Neuronal stem cell (in vitro differentiated cells): Measurements from ENCODE around the gene COL1A1.

Source experiments
- DNase-seq: peaks from one replicate; pipeline ENCODE4 v3.0.0-alpha.2; 2013; ENCODE audit warnings: low spot score
- H2AFZ ChIP-seq: one replicate; pipeline ENCODE4 v1.6.1; 2013; ENCODE audit warnings: mild to moderate bottlenecking, low read length, inconsistent platforms
- H2AK5ac ChIP-seq: 2 replicates; pipeline ENCODE4 v1.6.1; 2013; ENCODE audit warnings: low read depth, mild to moderate bottlenecking, inconsistent platforms, low read length, moderate library complexity, mixed read lengths
- H2BK120ac ChIP-seq: 2 replicates; pipeline ENCODE4 v1.6.1; 2013; ENCODE audit warnings: low read depth, mild to moderate bottlenecking, inconsistent platforms, low read length, moderate library complexity, mixed read lengths
- H2BK12ac ChIP-seq: one replicate; pipeline ENCODE4 v1.6.1; 2013; ENCODE audit warnings: low read length, inconsistent platforms
- H2BK15ac ChIP-seq: 2 replicates; pipeline ENCODE4 v1.6.1; 2013; ENCODE audit warnings: mild to moderate bottlenecking, low read length, inconsistent platforms, mixed read lengths
- H2BK5ac ChIP-seq: one replicate; pipeline ENCODE4 v1.6.1; 2013; ENCODE audit warnings: inconsistent platforms, mild to moderate bottlenecking, low read length, moderate library complexity
- H3K14ac ChIP-seq: one replicate; pipeline ENCODE4 v1.6.1; 2013; ENCODE audit warnings: low read length, inconsistent platforms
- H3K18ac ChIP-seq: 2 replicates; pipeline ENCODE4 v1.6.1; 2013; ENCODE audit warnings: low read length, inconsistent platforms
- H3K23ac ChIP-seq: 2 replicates; pipeline ENCODE4 v1.6.1; 2013; ENCODE audit warnings: low read depth, mild to moderate bottlenecking, mixed read lengths, low read length, inconsistent platforms; ENCODE audit not compliant: poor library complexity
- H3K27ac ChIP-seq: replicated peaks from 3 replicates; pipeline ENCODE4 v1.5.1; 2013; ENCODE audit warnings: low read length, inconsistent platforms
- H3K27me3 ChIP-seq, 3 experiments: 2 replicates each; pipeline ENCODE4 v1.6.1; 2013; ENCODE audit warnings: low read length in 3 of 3, mild to moderate bottlenecking in 2 of 3, inconsistent platforms in 1 of 3, low read depth in 1 of 3, mixed read lengths in 1 of 3, moderate library complexity in 1 of 3; ENCODE audit not compliant: control insufficient read depth in 3 of 3, insufficient read depth in 3 of 3
- H3K36me3 ChIP-seq, 2 donors: replicated peaks in 1 of 2; 2 replicates each; pipeline ENCODE4 v1.6.1; 2013; ENCODE audit warnings: low read length in 2 of 2; ENCODE audit not compliant: control insufficient read depth in 2 of 2, insufficient read depth in 2 of 2
- H3K4ac ChIP-seq: 2 replicates; pipeline ENCODE4 v1.6.1; 2013; ENCODE audit warnings: inconsistent platforms, mild to moderate bottlenecking, low read length, moderate library complexity
- H3K4me1 ChIP-seq, 2 donors: 1 replicate in 1 of 2; 2 replicates in 1 of 2; pipeline ENCODE4 v1.6.1; 2013; ENCODE audit warnings: low read length in 2 of 2, low read depth in 1 of 2; ENCODE audit not compliant: control insufficient read depth in 2 of 2, insufficient read depth in 1 of 2
- H3K4me2 ChIP-seq: one replicate; pipeline ENCODE4 v1.6.1; 2013; ENCODE audit warnings: mild to moderate bottlenecking, low read length, inconsistent platforms; ENCODE audit not compliant: insufficient read depth, poor library complexity, severe bottlenecking
- H3K4me3 ChIP-seq, 2 donors: 2 replicates each; pipeline ENCODE4 v1.5.1; 2013; ENCODE audit warnings: low read length in 2 of 2, mild to moderate bottlenecking in 2 of 2, inconsistent platforms in 1 of 2, moderate library complexity in 1 of 2
- H3K79me1 ChIP-seq: one replicate; pipeline ENCODE4 v1.6.1; 2013; ENCODE audit warnings: low read depth, mild to moderate bottlenecking, inconsistent platforms, low read length, moderate library complexity
- H3K9ac ChIP-seq: one replicate; pipeline ENCODE4 v1.6.1; 2013; ENCODE audit warnings: mild to moderate bottlenecking, low read depth, low read length, inconsistent platforms; ENCODE audit not compliant: poor library complexity
- H3K9me3 ChIP-seq, 2 donors: replicated peaks in 1 of 2; 2 replicates each; pipeline versions ENCODE3 to v1.6.1; 2013; ENCODE audit warnings: low read length in 2 of 2, mild to moderate bottlenecking in 2 of 2, inconsistent platforms in 1 of 2, low read depth in 1 of 2, mixed read lengths in 1 of 2, moderate library complexity in 1 of 2; ENCODE audit not compliant: control insufficient read depth in 2 of 2, insufficient read depth in 1 of 2
- H4K8ac ChIP-seq: one replicate; pipeline ENCODE4 v1.6.1; 2013; ENCODE audit warnings: low read depth, mild to moderate bottlenecking, inconsistent platforms, low read length, moderate library complexity
- H4K91ac ChIP-seq: one replicate; pipeline ENCODE4 v1.6.1; 2013; ENCODE audit warnings: low read length, low read depth, mild to moderate bottlenecking, inconsistent platforms; ENCODE audit not compliant: poor library complexity
- WGBS, 2 donors: extraction: QIAGEN DNeasy Blood & Tissue Kit; methylation state at CpG; one replicate each; pipeline ENCODE4 v1.1.7; 2013; ENCODE audit warnings: missing lambda C conversion rate in 2 of 2, mixed read lengths in 1 of 2; ENCODE audit not compliant: insufficient read length in 2 of 2, insufficient replicate concordance in 1 of 2; ENCODE audit errors: extremely low coverage in 2 of 2; 5-methylcytosine and 5-hydroxymethylcytosine counted together

Gene COL1A1

GRCh38 chr17:50177476-50177875 is 24.0 kb downstream of the COL1A1 start:
- peak overlapping the region; percentile 84 for H3K14ac ChIP-seq
- no peak overlapping the region for H3K4me2 ChIP-seq
- peaks cover 0 to 7% (median 0%) of the 10 kb centered on the region in 3 experiments for H3K27me3 ChIP-seq
- peak overlapping the region; percentile 98 for H4K91ac ChIP-seq
- peak overlapping the region; percentile 100 for H2BK15ac ChIP-seq
- H3K4me3 ChIP-seq, result no peak overlapping the region
- no CpG with 5 or more reads among the region's 10 CpGs for WGBS, 2 donors
- peaks cover 26 to 34% of the 10 kb centered on the region in 2 donors for H3K4me1 ChIP-seq
- peak overlapping the region; percentile 99 for H3K18ac ChIP-seq
- H2AK5ac ChIP-seq, result peak overlapping the region; percentile 71
- DNase-seq, result no peak
- peak overlapping the region; percentile 52 for H4K8ac ChIP-seq
- H3K9ac ChIP-seq, result peak overlapping the region; percentile 82
- H3K23ac ChIP-seq, result peak overlapping the region; percentile 62
- H3K4ac ChIP-seq, result no peak overlapping the region
- H2BK5ac ChIP-seq, result peak overlapping the region; percentile 83
- peak overlapping the region; percentile 91 for H2AFZ ChIP-seq
- H3K27ac ChIP-seq, result no peak overlapping the region
- H3K9me3 ChIP-seq, result no peaks in the 10 kb centered on the region
- no peaks in the 10 kb centered on the region for H3K36me3 ChIP-seq
- H2BK12ac ChIP-seq, result peak overlapping the region; percentile 100
- peaks cover 4% of the 10 kb centered on the region for H3K79me1 ChIP-seq
- peak overlapping the region; percentile 29 for H2BK120ac ChIP-seq

- Histone ChIP-seq H2BK5ac (peak overlapping the region; percentile 83), H4K91ac (peak overlapping the region; percentile 98), H2AFZ (no peak overlapping the region), H2BK12ac (peak overlapping the region; percentile 100), H2AK5ac (peak overlapping the region; percentile 68), H3K27ac (no peak overlapping the region), H3K9ac (peak overlapping the region; percentile 16), H2BK120ac (peak overlapping the region; percentile 29), H3K4me2 (no peak overlapping the region), H3K4me1 (peaks cover 25 to 34% of the 10 kb centered on the region in 2 donors), H3K4me3 (no peak overlapping the region), H3K79me1 (peaks cover 4% of the 10 kb centered on the region), H3K27me3 (peaks cover 0 to 7% (median 0%) of the 10 kb centered on the region in 3 experiments), H2BK15ac (peak overlapping the region; percentile 100), H3K14ac (peak overlapping the region; percentile 84), H3K4ac (peak overlapping the region; percentile 38), H3K9me3 (no peaks in the 10 kb centered on the region), H4K8ac (peak overlapping the region; percentile 52), H3K23ac (peak overlapping the region; percentile 62), H3K18ac (peak overlapping the region; percentile 95), H3K36me3 (no peaks in the 10 kb centered on the region)
- DNase-seq, result no peak
- no CpG with 5 or more reads among the region's 20 CpGs for WGBS, 2 donors
These were observed 24.7 kb downstream of the COL1A1 start for GRCh38 chr17:50176559-50177357.

- Histone ChIP-seq H3K23ac (peak overlapping the region; percentile 50), H3K36me3 (no peaks in the 10 kb centered on the region), H2BK15ac (peak overlapping the region; percentile 86), H3K4me1 (peaks cover 16 to 29% of the 10 kb centered on the region in 2 donors), H3K79me1 (peaks cover 2% of the 10 kb centered on the region), H2AFZ (no peak overlapping the region), H3K18ac (peak overlapping the region; percentile 68), H2BK5ac (peak overlapping the region; percentile 78), H4K91ac (peak overlapping the region; percentile 76), H3K9ac (no peak overlapping the region), H3K4ac (no peak overlapping the region), H4K8ac (no peak overlapping the region), H3K4me2 (no peak overlapping the region), H3K27ac (no peak overlapping the region), H2AK5ac (peak overlapping the region; percentile 79), H2BK120ac (no peak overlapping the region), H3K27me3 (no peaks in the 10 kb centered on the region), H3K14ac (peak overlapping the region; percentile 83), H3K9me3 (no peaks in the 10 kb centered on the region), H3K4me3 (no peak overlapping the region), H2BK12ac (peak overlapping the region; percentile 93)
- DNase-seq, result no peak
- WGBS, 2 donors, result no CpG with 5 or more reads among the region's 16 CpGs
These were observed 26.2 kb downstream of the COL1A1 start for GRCh38 chr17:50175035-50175807.

GRCh38 chr17:50174444-50174843 is 27.0 kb downstream of the COL1A1 start:
- H2BK15ac ChIP-seq, result no peak overlapping the region
- WGBS, 2 donors, result no CpG with 5 or more reads among the region's 6 CpGs
- H4K8ac ChIP-seq, result no peak overlapping the region
- no peak overlapping the region for H2BK5ac ChIP-seq
- H2AFZ ChIP-seq, result no peak overlapping the region
- H3K9me3 ChIP-seq, result no peaks in the 10 kb centered on the region
- H2BK12ac ChIP-seq, result no peak overlapping the region
- H3K27me3 ChIP-seq, result no peaks in the 10 kb centered on the region
- no peak overlapping the region for H3K18ac ChIP-seq
- no peaks in the 10 kb centered on the region for H3K36me3 ChIP-seq
- H3K23ac ChIP-seq, result no peak overlapping the region
- no peak overlapping the region for H3K4me3 ChIP-seq
- peaks cover 2% of the 10 kb centered on the region for H3K79me1 ChIP-seq
- H3K4ac ChIP-seq, result no peak overlapping the region
- H3K14ac ChIP-seq, result no peak overlapping the region
- no peak overlapping the region for H3K4me2 ChIP-seq
- no peak overlapping the region for H3K27ac ChIP-seq
- no peak overlapping the region for H3K9ac ChIP-seq
- no peak overlapping the region for H2AK5ac ChIP-seq
- no peak overlapping the region for H2BK120ac ChIP-seq
- peaks cover 16 to 27% of the 10 kb centered on the region in 2 donors for H3K4me1 ChIP-seq
- DNase-seq, result no peak
- H4K91ac ChIP-seq, result no peak overlapping the region
